Parathyroid adenoma (tissue), 2 donors: ENCODE data around the gene THEMIS.
"Not testable (repeated sequence)": the region's sequence is repeated elsewhere in the genome, so short reads cannot be mapped to it uniquely, and the experiment has no call there.

Experiments used
- H2AFZ ChIP-seq: fragments of 300-600 bp; sonication (generic); one replicate; pipeline ENCODE4 v1.7.0; 2017; ENCODE audit warnings: antibody characterized with exemption, mild to moderate bottlenecking
- H3K27ac ChIP-seq: fragments of 300-600 bp; sonication (generic); one replicate; pipeline ENCODE4 v1.7.0; 2017
- H3K27me3 ChIP-seq: fragments of 300-600 bp; sonication (generic); one replicate; pipeline ENCODE4 v1.7.0; 2017; ENCODE audit warnings: low read length; ENCODE audit not compliant: control insufficient read depth, insufficient read depth
- H3K36me3 ChIP-seq: fragments of 300-600 bp; sonication (generic); one replicate; pipeline ENCODE4 v1.7.0; 2017; ENCODE audit warnings: low read length; ENCODE audit not compliant: control insufficient read depth, insufficient read depth
- H3K4me1 ChIP-seq: fragments of 300-600 bp; sonication (generic); one replicate; pipeline ENCODE4 v1.7.0; 2017; ENCODE audit warnings: control low read depth
- H3K4me2 ChIP-seq: fragments of 300-600 bp; sonication (generic); one replicate; pipeline ENCODE4 v1.7.0; 2017; ENCODE audit warnings: low read length
- H3K4me3 ChIP-seq: fragments of 300-600 bp; sonication (generic); one replicate; pipeline ENCODE4 v1.7.0; 2017; ENCODE audit warnings: low read depth, low read length
- H3K79me2 ChIP-seq: fragments of 300-600 bp; sonication (generic); one replicate; pipeline ENCODE4 v1.7.0; 2017; ENCODE audit warnings: control low read depth
- H3K9ac ChIP-seq: fragments of 300-600 bp; sonication (generic); one replicate; pipeline ENCODE4 v1.7.0; 2017; ENCODE audit warnings: mild to moderate bottlenecking
- H3K9me3 ChIP-seq: fragments of 300-600 bp; sonication (generic); one replicate; pipeline ENCODE4 v1.7.0; 2017; ENCODE audit warnings: low read length; ENCODE audit not compliant: control insufficient read depth
- CTCF ChIP-seq: fragments of 300-600 bp; sonication (generic); IDR thresholded peaks from one replicate; pipeline ENCODE4 v1.7.0; 2017; ENCODE audit warnings: antibody characterized with exemption, mild to moderate bottlenecking
- donor health status: primary hyperparathyroidism.

The THEMIS gene

GRCh38 chr6:127934956-127935355, 34.1 kb upstream of the THEMIS start:
- Histone ChIP-seq H3K9ac (no peak overlapping the region), H2AFZ (no peak overlapping the region), H3K4me3 (no peak overlapping the region), H3K79me2 (no peaks in the 10 kb centered on the region), H3K27me3 (no peaks in the 10 kb centered on the region), H3K4me2 (no peak overlapping the region), H3K4me1 (no peaks in the 10 kb centered on the region), H3K36me3 (no peaks in the 10 kb centered on the region), H3K9me3 (no peaks in the 10 kb centered on the region), H3K27ac (no peak overlapping the region)
- no peak for TF ChIP-seq CTCF

GRCh38 chr6:127933852-127934840, 33.3 kb upstream of the THEMIS start:
- H3K27ac ChIP-seq, result no peak overlapping the region
- H3K9ac ChIP-seq, result no peak overlapping the region
- TF ChIP-seq CTCF, result no peak
- no peaks in the 10 kb centered on the region for H3K9me3 ChIP-seq
- H3K4me3 ChIP-seq, result no peak overlapping the region
- H3K36me3 ChIP-seq, result no peaks in the 10 kb centered on the region
- H3K27me3 ChIP-seq, result no peaks in the 10 kb centered on the region
- H3K4me1 ChIP-seq, result no peaks in the 10 kb centered on the region
- no peak overlapping the region for H2AFZ ChIP-seq
- no peaks in the 10 kb centered on the region for H3K79me2 ChIP-seq
- H3K4me2 ChIP-seq, result no peak overlapping the region

- Histone ChIP-seq H3K4me3 (no peak overlapping the region), H3K27me3 (no peaks in the 10 kb centered on the region), H3K36me3 (no peaks in the 10 kb centered on the region), H3K4me1 (no peaks in the 10 kb centered on the region), H2AFZ (no peak overlapping the region), H3K4me2 (no peak overlapping the region), H3K27ac (no peak overlapping the region), H3K79me2 (no peaks in the 10 kb centered on the region), H3K9me3 (no peaks in the 10 kb centered on the region), H3K9ac (no peak overlapping the region)
- no peak for TF ChIP-seq CTCF
These were observed 32.3 kb upstream of the THEMIS start for GRCh38 chr6:127933137-127933536.

GRCh38 chr6:127932708-127933107, 31.9 kb upstream of the THEMIS start:
- Histone ChIP-seq H3K79me2 (no peaks in the 10 kb centered on the region), H3K4me3 (no peak overlapping the region), H3K36me3 (no peaks in the 10 kb centered on the region), H3K4me1 (no peaks in the 10 kb centered on the region), H3K4me2 (no peak overlapping the region), H3K9ac (no peak overlapping the region), H2AFZ (no peak overlapping the region), H3K9me3 (no peaks in the 10 kb centered on the region), H3K27ac (no peak overlapping the region), H3K27me3 (no peaks in the 10 kb centered on the region)
- TF ChIP-seq CTCF, result no peak

- H3K27ac ChIP-seq, H3K4me2 ChIP-seq, H3K9me3 ChIP-seq, H2AFZ ChIP-seq, H3K4me3 ChIP-seq, H3K9ac ChIP-seq, H3K79me2 ChIP-seq, H3K4me1 ChIP-seq, H3K27me3 ChIP-seq, H3K36me3 ChIP-seq: not testable (repeated sequence)
These were observed 25.6 kb upstream of the THEMIS start for GRCh38 chr6:127926441-127926840.
